ENCODE results near the gene GLCCI1.

GRCh38 chr7:7970531-7971307 is 2.1 kb downstream of the GLCCI1 start:
- TF ChIP-seq CTCF (IDR thresholded peaks at IDR 0.05; ENCODE audit: control extremely low read depth in 1 of 3, insufficient read depth in 1 of 3, low read depth in 1 of 3, low read length in 3 of 3): no peak
- TF ChIP-seq ATF2 (IDR thresholded peaks at IDR 0.05; ENCODE audit: low read length): no peak
- peak in 1 of 2 experiments; percentile 33; a peak in 1 of 3 replicates for TF ChIP-seq POLR2A (IDR thresholded peaks at IDR 0.05; ENCODE audit: control extremely low read depth in 1 of 2, low read depth in 2 of 2, low read length in 2 of 2)
- TF ChIP-seq NRF1 (IDR thresholded peaks at IDR 0.05; ENCODE audit: low read depth, low read length): no peak
- no peak for TF ChIP-seq MAFK (IDR thresholded peaks at IDR 0.05; ENCODE audit: low read depth, low read length)
- no peak for TF ChIP-seq RAD21 (IDR thresholded peaks at IDR 0.05 in 1 of 2, conservative IDR thresholded peaks at IDR 0.05 in 1 of 2; ENCODE audit: low read depth in 2 of 2, low read length in 2 of 2)
